ENCODE results near the gene DNAJB6. TPM values are rescaled to one million over a fixed set of nuclear protein-coding genes. Genes with fewer than 3 reads are reported as not detected.
A peak's percentile ranks its signal among the peaks of the same experiment; 100 is the strongest.

DNAJB6 gene
- total RNA-seq, 1 donor from 2014 or later, result 103 TPM

DNA sequence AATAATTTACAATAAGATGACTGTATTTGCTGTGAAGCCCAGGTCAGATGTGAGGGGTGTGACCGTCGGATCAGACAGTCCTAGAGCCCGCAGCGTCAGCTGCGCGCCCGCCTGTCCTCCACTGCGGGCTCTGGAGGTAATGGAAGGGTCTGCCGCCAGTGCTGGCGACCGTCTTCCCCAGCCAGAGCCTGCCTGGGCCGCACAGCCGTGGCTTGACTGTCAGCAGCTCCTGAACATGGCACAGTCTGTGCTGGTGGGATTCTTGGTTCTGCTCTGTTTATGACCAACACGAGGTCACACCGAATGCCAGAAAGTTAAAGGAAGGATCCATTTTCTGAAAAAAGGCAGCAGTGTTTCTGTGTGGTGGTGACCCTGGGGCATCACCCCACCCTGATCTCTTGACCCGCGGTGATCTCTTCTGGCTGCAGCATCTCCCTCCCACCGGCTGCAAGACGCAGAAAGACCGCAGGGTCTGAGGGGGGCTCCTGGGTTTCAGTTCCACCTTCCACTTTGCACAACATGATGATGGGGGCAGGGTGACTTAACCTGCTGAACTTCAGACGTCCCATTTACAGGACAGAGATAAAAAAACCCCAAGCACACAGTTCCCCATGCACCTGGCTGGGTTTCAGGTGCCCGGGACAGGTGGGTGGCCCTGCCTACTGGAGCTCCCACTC, 103.7 kb downstream of the DNAJB6 start:
- DNase-seq, result peak; percentile 39
- no peaks in the 10 kb centered on the region for H3K4me1 ChIP-seq
- intact Hi-C loops (cut with DNase I), result no loop called here

DNA sequence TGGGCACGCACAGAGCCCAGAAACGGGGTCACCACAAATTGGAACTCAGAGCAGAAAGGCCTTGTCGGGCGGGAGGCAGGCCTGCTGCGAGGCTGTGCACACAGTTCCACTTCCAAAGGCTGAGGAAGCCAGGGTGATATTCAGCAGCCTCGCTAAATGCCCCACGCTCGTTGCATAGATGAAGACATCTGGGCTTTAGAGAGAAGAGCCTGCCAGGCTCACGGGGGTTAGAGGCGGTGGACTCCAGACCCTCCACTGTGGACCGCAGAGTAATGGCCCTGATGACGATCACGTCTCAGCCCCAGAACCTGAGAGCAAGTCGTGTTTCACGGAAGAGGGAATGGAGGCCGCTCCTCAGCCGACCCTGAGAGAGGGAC, 104.2 kb downstream of the DNAJB6 start:
- H3K27me3 ChIP-seq (ENCODE audit: low read depth), result no peaks in the 10 kb centered on the region
- no peak for ATAC-seq
- no peaks in the 10 kb centered on the region for H3K9me3 ChIP-seq
- no peaks in the 10 kb centered on the region for H3K4me1 ChIP-seq
- TF ChIP-seq, protein P1, sequence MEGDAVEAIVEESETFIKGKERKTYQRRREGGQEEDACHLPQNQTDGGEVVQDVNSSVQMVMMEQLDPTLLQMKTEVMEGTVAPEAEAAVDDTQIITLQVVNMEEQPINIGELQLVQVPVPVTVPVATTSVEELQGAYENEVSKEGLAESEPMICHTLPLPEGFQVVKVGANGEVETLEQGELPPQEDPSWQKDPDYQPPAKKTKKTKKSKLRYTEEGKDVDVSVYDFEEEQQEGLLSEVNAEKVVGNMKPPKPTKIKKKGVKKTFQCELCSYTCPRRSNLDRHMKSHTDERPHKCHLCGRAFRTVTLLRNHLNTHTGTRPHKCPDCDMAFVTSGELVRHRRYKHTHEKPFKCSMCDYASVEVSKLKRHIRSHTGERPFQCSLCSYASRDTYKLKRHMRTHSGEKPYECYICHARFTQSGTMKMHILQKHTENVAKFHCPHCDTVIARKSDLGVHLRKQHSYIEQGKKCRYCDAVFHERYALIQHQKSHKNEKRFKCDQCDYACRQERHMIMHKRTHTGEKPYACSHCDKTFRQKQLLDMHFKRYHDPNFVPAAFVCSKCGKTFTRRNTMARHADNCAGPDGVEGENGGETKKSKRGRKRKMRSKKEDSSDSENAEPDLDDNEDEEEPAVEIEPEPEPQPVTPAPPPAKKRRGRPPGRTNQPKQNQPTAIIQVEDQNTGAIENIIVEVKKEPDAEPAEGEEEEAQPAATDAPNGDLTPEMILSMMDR (IDR thresholded peaks at IDR 0.05), result no peak
- DNase-seq, result peak; percentile 18
- H3K36me3 ChIP-seq, result no peaks in the 10 kb centered on the region
- no peak overlapping the region for H3K4me3 ChIP-seq
- H3K27ac ChIP-seq, result no peak overlapping the region
- intact Hi-C loops (cut with DNase I), result no loop called here

More for the DNA sequence above, 103.7 kb downstream of the DNAJB6 start:
- Histone ChIP-seq H3K27me3 (ENCODE audit: low read depth) (no peaks in the 10 kb centered on the region), H3K9me3 (no peaks in the 10 kb centered on the region), H3K4me3 (no peak overlapping the region), H3K36me3 (no peaks in the 10 kb centered on the region), H3K27ac (no peak overlapping the region)
- TF ChIP-seq, protein P1 (IDR thresholded peaks at IDR 0.05), result no peak
- no peak for ATAC-seq

DNA sequence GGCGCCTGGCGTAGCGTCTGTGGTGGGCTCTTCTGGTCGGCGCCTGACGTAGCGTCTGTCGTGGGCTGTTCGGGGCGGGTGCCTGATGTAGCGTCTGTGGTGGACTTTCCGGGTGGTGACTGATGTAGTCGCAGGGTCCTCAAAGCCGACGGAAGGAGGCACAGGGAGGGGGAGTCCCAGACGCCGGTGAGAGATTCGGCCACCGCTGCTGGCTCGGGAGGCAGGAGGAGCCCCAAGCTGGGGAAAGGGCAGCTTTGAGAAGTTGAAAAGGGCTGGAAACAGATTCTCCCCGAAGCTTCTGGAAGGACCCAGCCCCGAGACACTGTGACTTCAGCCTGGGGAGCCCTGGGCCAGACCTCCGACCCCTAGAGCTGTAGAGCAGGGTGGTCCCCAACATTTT, 105.7 kb downstream of the DNAJB6 start:
- H3K27ac ChIP-seq, result no peak overlapping the region
- intact Hi-C loops (cut with DNase I), result no loop called here

DNA sequence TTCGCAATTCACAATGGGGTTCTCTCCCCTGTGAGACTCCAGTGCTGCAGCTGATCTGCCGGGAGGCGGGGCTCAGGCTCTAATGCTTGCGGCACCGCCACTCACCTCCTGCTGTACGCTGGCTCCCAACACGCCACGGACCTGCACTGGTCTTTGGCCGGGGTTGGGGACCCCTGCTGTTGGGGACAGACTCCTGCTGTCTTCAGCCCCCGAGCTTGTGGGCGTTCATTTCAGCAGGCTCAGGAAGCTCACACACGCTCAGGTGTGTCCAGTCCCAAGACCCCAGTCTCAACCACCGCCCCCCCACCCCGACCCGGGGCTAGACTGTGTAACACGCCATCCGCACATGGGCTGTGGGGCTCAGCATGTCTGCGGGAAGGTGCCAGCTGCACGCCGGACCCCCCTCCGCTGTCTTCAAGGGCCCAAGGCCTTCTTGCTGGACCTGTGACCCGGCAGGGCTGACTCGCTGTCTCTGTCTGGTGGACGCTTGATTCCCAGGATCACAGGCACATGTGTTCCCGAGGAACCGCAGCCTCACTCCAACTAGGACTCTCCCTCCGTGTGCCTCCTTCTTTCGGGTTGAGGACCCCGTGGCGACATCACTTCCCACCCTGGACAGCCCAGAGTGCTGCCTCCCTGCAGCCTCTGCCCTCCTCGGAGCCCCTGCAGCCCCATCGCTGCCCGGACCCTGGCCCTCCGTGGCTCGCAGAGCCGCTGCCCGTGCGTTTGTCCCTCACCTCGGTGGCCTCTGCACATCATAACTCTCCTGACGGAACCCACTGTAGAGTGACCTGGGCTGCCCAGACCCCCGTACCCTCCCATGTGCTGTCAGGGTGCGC, 106.4 kb downstream of the DNAJB6 start:
- TF ChIP-seq, protein P1 (IDR thresholded peaks at IDR 0.05), result no peak
- Histone ChIP-seq H3K36me3 (no peaks in the 10 kb centered on the region), H3K9me3 (no peaks in the 10 kb centered on the region), H3K27ac (no peak overlapping the region), H3K4me3 (no peak overlapping the region), H3K4me1 (no peaks in the 10 kb centered on the region), H3K27me3 (ENCODE audit: low read depth) (no peaks in the 10 kb centered on the region)
- ATAC-seq, result no peak
- intact Hi-C loops (cut with DNase I), result no loop called here
- DNase-seq, result peak; percentile 42

More for the DNA sequence above, 105.7 kb downstream of the DNAJB6 start:
- H3K9me3 ChIP-seq, result no peaks in the 10 kb centered on the region
- H3K4me3 ChIP-seq, result no peak overlapping the region
- TF ChIP-seq, protein P1 (IDR thresholded peaks at IDR 0.05), result no peak
- peak; percentile 18 for DNase-seq
- no peaks in the 10 kb centered on the region for H3K36me3 ChIP-seq
- ATAC-seq, result no peak
- no peaks in the 10 kb centered on the region for H3K4me1 ChIP-seq
- no peaks in the 10 kb centered on the region for H3K27me3 ChIP-seq (ENCODE audit: low read depth)

DNA sequence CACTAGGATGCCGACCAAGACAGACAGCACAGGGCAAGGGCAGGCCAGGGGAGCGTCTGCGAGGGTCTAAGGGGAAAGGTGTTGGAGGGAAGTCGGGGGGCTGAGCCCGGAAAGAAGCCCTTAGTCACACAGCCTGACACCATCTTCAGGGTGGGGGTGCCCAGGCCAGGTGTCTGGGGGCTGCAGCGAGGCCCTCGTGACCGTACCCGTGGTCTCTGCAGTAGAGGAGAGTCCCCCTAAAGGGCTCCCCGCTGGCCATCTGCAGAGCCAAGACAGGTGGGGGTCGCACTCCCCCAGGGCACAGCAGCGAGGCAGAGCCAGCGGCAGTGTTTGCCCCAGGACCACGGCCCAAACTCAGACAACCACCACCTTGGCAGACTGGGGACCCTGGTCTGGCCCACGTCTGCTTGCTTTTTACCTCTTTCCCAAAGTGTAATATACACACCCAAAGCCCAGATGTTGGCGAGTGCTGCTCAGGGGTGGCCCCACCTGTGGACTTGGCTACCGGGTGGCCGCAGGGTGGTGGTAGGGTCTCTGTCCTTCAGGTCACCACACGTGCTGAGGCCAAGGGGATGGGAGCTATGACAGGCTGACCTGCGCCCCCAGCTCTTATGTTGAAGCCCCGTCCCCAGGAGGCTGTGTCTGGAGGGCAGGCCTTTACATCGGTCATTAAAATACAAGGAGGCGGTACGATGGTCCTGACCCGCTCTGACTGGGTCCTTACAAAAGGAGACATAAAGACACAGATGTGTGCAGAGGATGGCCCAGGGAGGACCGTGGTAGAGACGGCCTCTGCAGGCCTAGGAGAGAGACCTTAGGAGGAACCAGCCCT, 107.4 kb downstream of the DNAJB6 start:
- ATAC-seq, result no peak
- H3K9me3 ChIP-seq, result no peaks in the 10 kb centered on the region
- TF ChIP-seq, protein P1 (IDR thresholded peaks at IDR 0.05), result no peak
- no peaks in the 10 kb centered on the region for H3K4me1 ChIP-seq
- no peaks in the 10 kb centered on the region for H3K27me3 ChIP-seq (ENCODE audit: low read depth)
- no peak overlapping the region for H3K27ac ChIP-seq
- H3K4me3 ChIP-seq, result no peak overlapping the region
- intact Hi-C loops (cut with DNase I), result no loop called here
- DNase-seq, result peak; percentile 27
- H3K36me3 ChIP-seq, result no peaks in the 10 kb centered on the region

Measured in lower lobe of right lung (tissue), 2 donors.